Heart left ventricle (tissue), 13 donors: ENCODE data around the gene PACSIN2.

Source experiments
- POLR2A ChIP-seq, 2 donors: fragments of 450-650 bp; IDR thresholded peaks; one replicate each; pipeline ENCODE4 v1.6.1; 2017; ENCODE audit warnings: antibody characterized with exemption in 2 of 2, mild to moderate bottlenecking in 2 of 2, moderate library complexity in 2 of 2
- TF ChIP-seq, protein P1 (sequence below), 12 donors: fragments of 200-600 bp; sonication (generic) in 4 of 12; IDR thresholded peaks; one replicate each; pipeline versions ENCODE4 v1.5.0 to v1.8.0; 2018 to 2022; ENCODE audit warnings: antibody characterized with exemption in 12 of 12, mild to moderate bottlenecking in 5 of 12
- donor health status: ischemic (EF 13 %, LVEDD 7.1; RV severe dilation, severe dysfunction).
- donor health status: DM: no; HTN: yes; CAD: no.
- donor health status: DM: no; HTN: no; CAD: no.
- donor health status: ischemic (EF 25% LVEDD 6.9; RV normal size, moderate dysfunction).
- donor health status: ischemic (EF 25% LVEDD 5.7; RV mildly dilated, moderate dysfunction).
- donor health status: ischemic (EF 35%, LVEDD 5.7; RV mildly dilated, moderate dysfunction).
- donor health status: nonischemic (EF 11% LVEDD 7.7; RV severe dilation, severe dysfunction).
- donor health status: DM: yes; HTN: yes; CAD: no.
- donor health status: PGD.
- donor health status: ischemic (EF 29% LVEDD 5.4; RV normal size, mild dysfunction).
- donor health status: nonischemic (EF 23%, LVEDD 6.1; RV moderate dilation, normal function).

DNA sequence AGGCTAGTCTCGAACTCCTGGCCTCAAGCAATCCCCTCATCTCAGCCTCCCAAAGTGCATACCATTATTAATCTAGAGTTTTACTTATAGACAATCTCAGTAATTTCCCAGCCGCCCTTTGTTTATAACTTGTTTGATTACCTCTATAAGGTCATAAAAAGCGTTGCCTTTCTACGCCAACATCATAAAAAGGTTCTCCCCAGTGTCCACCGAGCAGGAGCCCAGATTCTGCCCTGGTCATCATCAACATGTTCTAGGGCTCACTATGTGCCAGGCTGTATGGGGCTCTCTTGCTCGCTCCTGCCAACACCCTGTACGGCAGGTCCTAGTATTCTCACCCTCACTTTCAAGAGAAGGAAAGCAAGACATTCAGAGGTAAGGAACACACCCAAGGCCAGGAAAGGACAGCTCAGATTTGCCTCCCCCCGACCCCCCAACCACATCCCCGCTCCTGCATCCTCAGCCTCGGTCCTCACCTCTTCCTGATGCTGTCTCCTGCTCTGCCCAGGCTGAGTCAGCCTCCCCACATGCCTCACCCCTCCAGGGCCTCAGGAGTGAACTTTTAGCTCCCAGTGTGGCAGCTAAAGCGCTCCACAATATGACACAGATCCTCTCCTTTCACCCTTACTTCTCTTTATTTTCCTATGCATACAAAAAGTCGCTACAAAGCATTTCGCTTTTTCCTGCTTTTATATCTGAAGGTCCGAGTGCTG lies 172.1 kb downstream of the PACSIN2 start:
- TF ChIP-seq, protein P1, sequence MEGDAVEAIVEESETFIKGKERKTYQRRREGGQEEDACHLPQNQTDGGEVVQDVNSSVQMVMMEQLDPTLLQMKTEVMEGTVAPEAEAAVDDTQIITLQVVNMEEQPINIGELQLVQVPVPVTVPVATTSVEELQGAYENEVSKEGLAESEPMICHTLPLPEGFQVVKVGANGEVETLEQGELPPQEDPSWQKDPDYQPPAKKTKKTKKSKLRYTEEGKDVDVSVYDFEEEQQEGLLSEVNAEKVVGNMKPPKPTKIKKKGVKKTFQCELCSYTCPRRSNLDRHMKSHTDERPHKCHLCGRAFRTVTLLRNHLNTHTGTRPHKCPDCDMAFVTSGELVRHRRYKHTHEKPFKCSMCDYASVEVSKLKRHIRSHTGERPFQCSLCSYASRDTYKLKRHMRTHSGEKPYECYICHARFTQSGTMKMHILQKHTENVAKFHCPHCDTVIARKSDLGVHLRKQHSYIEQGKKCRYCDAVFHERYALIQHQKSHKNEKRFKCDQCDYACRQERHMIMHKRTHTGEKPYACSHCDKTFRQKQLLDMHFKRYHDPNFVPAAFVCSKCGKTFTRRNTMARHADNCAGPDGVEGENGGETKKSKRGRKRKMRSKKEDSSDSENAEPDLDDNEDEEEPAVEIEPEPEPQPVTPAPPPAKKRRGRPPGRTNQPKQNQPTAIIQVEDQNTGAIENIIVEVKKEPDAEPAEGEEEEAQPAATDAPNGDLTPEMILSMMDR (IDR thresholded peaks at IDR 0.05) = no peak
- TF ChIP-seq POLR2A (IDR thresholded peaks at IDR 0.05) = no peak
